H9 (cell line): ENCODE measurements around the gene SLCO3A1. TPM values are rescaled to one million over a fixed set of nuclear protein-coding genes. Genes with fewer than 3 reads are reported as not detected.
A peak's percentile ranks its signal among the peaks of the same experiment; 100 is the strongest.

ENCODE experiments used
- DNase-seq: peaks from one replicate; pipeline ENCODE4 v3.0.0-alpha.2; 2017
- H2AFZ ChIP-seq: one replicate; pipeline ENCODE4 v1.6.1; 2013; ENCODE audit warnings: mild to moderate bottlenecking, low read length, control low read depth, moderate library complexity
- H2AK5ac ChIP-seq: 2 replicates; pipeline ENCODE4 v1.6.1; 2013; ENCODE audit warnings: low read length, control low read depth, mixed read lengths; ENCODE audit not compliant: insufficient read length
- H2BK120ac ChIP-seq: one replicate; pipeline ENCODE4 v1.6.1; 2013; ENCODE audit warnings: low read depth, mild to moderate bottlenecking, low read length, control low read depth, inconsistent platforms; ENCODE audit not compliant: poor library complexity, severe bottlenecking
- H2BK12ac ChIP-seq: 2 replicates; pipeline ENCODE4 v1.6.1; 2013; ENCODE audit warnings: low read length, control low read depth, mixed read lengths, low read depth; ENCODE audit not compliant: insufficient read length
- H2BK15ac ChIP-seq: 2 replicates; pipeline ENCODE4 v1.6.1; 2013; ENCODE audit warnings: low read depth, low read length, control low read depth
- H2BK20ac ChIP-seq: one replicate; pipeline ENCODE4 v1.6.1; 2013; ENCODE audit warnings: low read depth, mild to moderate bottlenecking, low read length, control low read depth, inconsistent platforms; ENCODE audit not compliant: poor library complexity, severe bottlenecking
- H2BK5ac ChIP-seq: 2 replicates; pipeline ENCODE4 v1.6.1; 2013; ENCODE audit warnings: low read length, control low read depth, mixed read lengths; ENCODE audit not compliant: insufficient read length
- H3K14ac ChIP-seq: 2 replicates; pipeline ENCODE4 v1.6.1; 2013; ENCODE audit warnings: low read length, control low read depth; ENCODE audit not compliant: insufficient read depth
- H3K18ac ChIP-seq: 2 replicates; pipeline ENCODE4 v1.6.1; 2013; ENCODE audit warnings: low read depth, mild to moderate bottlenecking, mixed read lengths, low read length, control low read depth; ENCODE audit not compliant: insufficient read length
- H3K23ac ChIP-seq: 2 replicates; pipeline ENCODE4 v1.6.1; 2013; ENCODE audit warnings: low read length, control low read depth, mixed read lengths, low read depth; ENCODE audit not compliant: insufficient read length
- H3K23me2 ChIP-seq: 2 replicates; pipeline ENCODE4 v1.6.1; 2013; ENCODE audit warnings: low read depth, mild to moderate bottlenecking, mixed read lengths, low read length, control low read depth; ENCODE audit not compliant: insufficient read length, poor library complexity, severe bottlenecking
- H3K27ac ChIP-seq: 2 replicates; pipeline ENCODE4 v1.5.1; 2013; ENCODE audit warnings: low read length, control low read depth, mixed read lengths, low read depth; ENCODE audit not compliant: insufficient read length
- H3K27me3 ChIP-seq: 2 replicates; pipeline ENCODE4 v1.6.1; 2013; ENCODE audit warnings: low read length, control low read depth, inconsistent platforms; ENCODE audit not compliant: insufficient read depth
- H3K4ac ChIP-seq: 2 replicates; pipeline ENCODE4 v1.6.1; 2013; ENCODE audit warnings: low read depth, mild to moderate bottlenecking, control low read depth, inconsistent platforms, low read length, moderate library complexity
- H3K4me1 ChIP-seq: 2 replicates; pipeline ENCODE4 v1.6.1; 2013; ENCODE audit warnings: low read length, control low read depth, inconsistent platforms; ENCODE audit not compliant: insufficient read depth
- H3K4me2 ChIP-seq: 2 replicates; pipeline ENCODE4 v1.6.1; 2013; ENCODE audit warnings: low read length, control low read depth, mixed read lengths; ENCODE audit not compliant: insufficient read length, insufficient read depth
- H3K56ac ChIP-seq: 2 replicates; pipeline ENCODE4 v1.6.1; 2013; ENCODE audit warnings: low read depth, mild to moderate bottlenecking, mixed read lengths, low read length, control low read depth; ENCODE audit not compliant: insufficient read length
- H3K79me1 ChIP-seq: 2 replicates; pipeline ENCODE4 v1.6.1; 2013; ENCODE audit warnings: low read depth, mild to moderate bottlenecking, moderate library complexity, low read length, control low read depth, inconsistent platforms; ENCODE audit not compliant: insufficient read depth, poor library complexity, severe bottlenecking
- H3K79me2 ChIP-seq: 2 replicates; pipeline ENCODE4 v1.6.1; 2013; ENCODE audit warnings: low read length, control low read depth, inconsistent platforms; ENCODE audit not compliant: insufficient read depth
- H3K9ac ChIP-seq: 2 replicates; pipeline ENCODE4 v1.6.1; 2013; ENCODE audit warnings: low read length, control low read depth, mixed read lengths; ENCODE audit not compliant: insufficient read length; ENCODE audit errors: extremely low read depth
- H3K9me3 ChIP-seq: one replicate; pipeline ENCODE4 v1.6.1; 2013; ENCODE audit warnings: low read depth, low read length, inconsistent platforms; ENCODE audit not compliant: control insufficient read depth
- H3T11ph ChIP-seq: one replicate; pipeline ENCODE4 v1.6.1; 2013; ENCODE audit warnings: mild to moderate bottlenecking, low read length, control low read depth, inconsistent platforms
- H4K20me1 ChIP-seq: one replicate; pipeline ENCODE4 v1.6.1; 2013; ENCODE audit not compliant: control insufficient read depth, insufficient read length, insufficient read depth
- H4K5ac ChIP-seq: 2 replicates; pipeline ENCODE4 v1.6.1; 2013; ENCODE audit warnings: low read depth, mild to moderate bottlenecking, mixed read lengths, low read length, control low read depth; ENCODE audit not compliant: insufficient read length
- H4K8ac ChIP-seq: replicated peaks from 2 replicates; pipeline ENCODE4 v1.6.1; 2013; ENCODE audit warnings: low read length, control low read depth, mixed read lengths, low read depth; ENCODE audit not compliant: insufficient read length
- H4K91ac ChIP-seq: 2 replicates; pipeline ENCODE4 v1.6.1; 2013; ENCODE audit warnings: low read depth, mild to moderate bottlenecking, moderate library complexity, mixed read lengths, low read length, control low read depth; ENCODE audit not compliant: insufficient read length
- H3K27ac Mint-ChIP-seq, 3 experiments: 2 replicates in 2 of 3; 3 replicates in 1 of 3; pipeline ENCODE4 v1.8.0; 2020 to 2021; ENCODE audit warnings: mixed read lengths in 3 of 3, mild to moderate bottlenecking in 1 of 3, moderate library complexity in 1 of 3
- H3K27me3 Mint-ChIP-seq: 2 replicates; pipeline ENCODE4 v1.8.0; 2021; ENCODE audit warnings: low read depth, mild to moderate bottlenecking, moderate library complexity, mixed read lengths
- H3K36me3 Mint-ChIP-seq, 3 experiments: 2 replicates in 2 of 3; 3 replicates in 1 of 3; pipeline ENCODE4 v1.8.0; 2020 to 2021; ENCODE audit warnings: low read depth in 3 of 3, mixed read lengths in 3 of 3; ENCODE audit not compliant: insufficient read depth in 1 of 3
- H3K4me1 Mint-ChIP-seq, 2 experiments: 2 replicates each; pipeline ENCODE4 v1.8.0; 2020; ENCODE audit warnings: mixed read lengths in 2 of 2
- H3K4me3 Mint-ChIP-seq, 2 experiments: 2 replicates in 1 of 2; 3 replicates in 1 of 2; pipeline ENCODE4 v1.8.0; 2020 to 2021; ENCODE audit warnings: mild to moderate bottlenecking in 2 of 2, mixed read lengths in 2 of 2, moderate library complexity in 1 of 2
- H3K9me3 Mint-ChIP-seq, 2 experiments: 2 replicates in 1 of 2; 3 replicates in 1 of 2; pipeline ENCODE4 v1.8.0; 2020; ENCODE audit warnings: mild to moderate bottlenecking in 2 of 2, mixed read lengths in 2 of 2, moderate library complexity in 1 of 2
- CTCF ChIP-seq: fragments of 200-600 bp; sonication (generic); conservative IDR thresholded peaks from 3 replicates; pipeline ENCODE4 v1.8.0; 2021; ENCODE audit warnings: antibody characterized with exemption, mild to moderate bottlenecking
- WGBS: extraction: QIAGEN DNeasy Blood & Tissue Kit; methylation state at CpG from one replicate; pipeline ENCODE4 v1.1.7; 2013; ENCODE audit warnings: missing lambda C conversion rate, low lambda C conversion rate, mixed read lengths; ENCODE audit not compliant: insufficient read length; ENCODE audit errors: extremely low coverage; 5-methylcytosine and 5-hydroxymethylcytosine counted together
- total RNA-seq: library from RNA; stranded (reverse); gene quantifications from 2 replicates; pipeline ENCODE4 v1.2.1, GENCODE V29; 2021

The SLCO3A1 gene
- total RNA-seq, 1 experiment from 2014 or later = 9.4 TPM

GRCh38 chr15:91956026-91956723 lies 102.7 kb downstream of the SLCO3A1 start:
- peaks cover 0 to 1% (median 0%) of the 10 kb centered on the region in 3 experiments; a peak in 1 of 7 replicates for H3K36me3 Mint-ChIP-seq
- H3K4ac ChIP-seq = no peak overlapping the region
- no peak overlapping the region for H3K23ac ChIP-seq
- H3K4me1 Mint-ChIP-seq = peaks cover 12 to 21% of the 10 kb centered on the region in 2 experiments
- no peak overlapping the region for H2AK5ac ChIP-seq
- no peak overlapping the region for H3K4me2 ChIP-seq
- TF ChIP-seq CTCF = no peak
- H3K79me2 ChIP-seq = no peaks in the 10 kb centered on the region; the same call in 1 of the 2 replicates
- no peaks in the 10 kb centered on the region for H3K4me1 ChIP-seq
- H4K91ac ChIP-seq = no peak overlapping the region
- no peak overlapping the region for H3K4me3 Mint-ChIP-seq
- peak overlapping the region; percentile 53 to 92 (median 84); a peak in 6 of 7 replicates for H3K27ac Mint-ChIP-seq
- H3K9ac ChIP-seq = no peak overlapping the region
- H3K18ac ChIP-seq = no peak overlapping the region
- H2BK120ac ChIP-seq = no peak overlapping the region
- H3K27me3 Mint-ChIP-seq = no peaks in the 10 kb centered on the region; the same call in 1 of the 2 replicates
- H2BK12ac ChIP-seq = no peak overlapping the region
- no peak overlapping the region for H2BK20ac ChIP-seq
- no peak overlapping the region for H4K5ac ChIP-seq
- H3T11ph ChIP-seq = no peak overlapping the region
- no peak overlapping the region for H2AFZ ChIP-seq
- DNase-seq = no peak
- no peak overlapping the region for H2BK15ac ChIP-seq
- no peaks in the 10 kb centered on the region for H3K9me3 ChIP-seq
- H4K20me1 ChIP-seq = no peaks in the 10 kb centered on the region
- H2BK5ac ChIP-seq = no peak overlapping the region
- H3K27me3 ChIP-seq = no peaks in the 10 kb centered on the region
- H3K79me1 ChIP-seq = no peaks in the 10 kb centered on the region
- H3K56ac ChIP-seq = no peak overlapping the region
- H4K8ac ChIP-seq = no peak overlapping the region
- H3K23me2 ChIP-seq = no peaks in the 10 kb centered on the region
- no peak overlapping the region for H3K27ac ChIP-seq
- no peaks in the 10 kb centered on the region for H3K9me3 Mint-ChIP-seq
- H3K14ac ChIP-seq = no peak overlapping the region
- WGBS = no CpG with 5 or more reads among the region's 8 CpGs
